ENCODE results near the gene C5orf15.

DNA sequence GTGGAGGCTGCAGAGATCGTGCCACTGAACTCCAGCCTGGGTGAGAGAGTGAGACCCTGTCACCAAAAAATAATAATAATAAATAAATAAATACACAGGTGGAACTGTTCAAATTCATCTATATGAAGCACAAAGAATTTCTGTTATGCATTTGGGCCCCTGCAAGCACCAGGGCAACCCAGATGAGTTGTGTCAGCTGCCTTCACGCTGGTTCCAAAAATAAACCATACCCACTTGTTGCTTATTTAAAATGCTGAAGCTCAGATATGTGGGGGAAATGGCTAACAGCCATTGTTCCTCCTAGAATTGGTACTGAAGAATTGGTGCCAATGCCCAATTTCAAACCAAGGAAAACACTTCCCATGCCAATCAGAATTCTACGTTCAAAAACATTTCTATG is 10.5 kb upstream of the C5orf15 start:
- no peak for TF ChIP-seq POLR2AphosphoS5 (IDR thresholded peaks at IDR 0.05)
- TF ChIP-seq, protein P1, sequence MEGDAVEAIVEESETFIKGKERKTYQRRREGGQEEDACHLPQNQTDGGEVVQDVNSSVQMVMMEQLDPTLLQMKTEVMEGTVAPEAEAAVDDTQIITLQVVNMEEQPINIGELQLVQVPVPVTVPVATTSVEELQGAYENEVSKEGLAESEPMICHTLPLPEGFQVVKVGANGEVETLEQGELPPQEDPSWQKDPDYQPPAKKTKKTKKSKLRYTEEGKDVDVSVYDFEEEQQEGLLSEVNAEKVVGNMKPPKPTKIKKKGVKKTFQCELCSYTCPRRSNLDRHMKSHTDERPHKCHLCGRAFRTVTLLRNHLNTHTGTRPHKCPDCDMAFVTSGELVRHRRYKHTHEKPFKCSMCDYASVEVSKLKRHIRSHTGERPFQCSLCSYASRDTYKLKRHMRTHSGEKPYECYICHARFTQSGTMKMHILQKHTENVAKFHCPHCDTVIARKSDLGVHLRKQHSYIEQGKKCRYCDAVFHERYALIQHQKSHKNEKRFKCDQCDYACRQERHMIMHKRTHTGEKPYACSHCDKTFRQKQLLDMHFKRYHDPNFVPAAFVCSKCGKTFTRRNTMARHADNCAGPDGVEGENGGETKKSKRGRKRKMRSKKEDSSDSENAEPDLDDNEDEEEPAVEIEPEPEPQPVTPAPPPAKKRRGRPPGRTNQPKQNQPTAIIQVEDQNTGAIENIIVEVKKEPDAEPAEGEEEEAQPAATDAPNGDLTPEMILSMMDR (IDR thresholded peaks at IDR 0.05) = no peak

All from stomach (tissue), 4 donors.